Fibroblast of gingiva (primary cell): ENCODE results near the gene DLG4.
"Not testable (repeated sequence)": the region's sequence is repeated elsewhere in the genome, so short reads cannot be mapped to it uniquely, and the experiment has no call there.

Experiments
- DNase-seq: peaks from one replicate; pipeline ENCODE4 v3.0.0-alpha.2; 2011; ENCODE audit warnings: low read depth

The DLG4 gene

DNA sequence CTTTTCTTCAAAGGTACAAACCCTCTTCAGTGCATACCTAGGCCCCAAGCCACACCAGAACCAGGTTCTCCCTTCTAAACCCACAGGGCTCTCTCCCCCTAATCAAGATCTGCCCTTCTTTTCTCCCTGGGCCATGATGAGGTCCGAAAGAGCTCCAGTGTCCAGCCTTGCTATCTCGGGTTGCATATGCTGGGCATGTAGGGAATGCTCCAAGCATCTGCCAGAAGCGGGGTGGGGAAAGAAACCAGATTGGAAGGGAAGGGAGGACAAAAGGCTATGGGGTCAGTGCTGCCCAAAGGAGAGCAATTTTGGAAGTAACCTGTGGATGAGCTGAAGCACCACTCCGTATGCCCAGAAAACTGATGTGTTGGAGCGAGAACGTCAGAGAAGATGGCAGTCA lies 29.6 kb upstream of the DLG4 start:
- DNase-seq, result no peak

- DNase-seq, result no peak
Observed at GRCh38 chr17:7248796-7249195, 29.2 kb upstream of the DLG4 start.

DNA sequence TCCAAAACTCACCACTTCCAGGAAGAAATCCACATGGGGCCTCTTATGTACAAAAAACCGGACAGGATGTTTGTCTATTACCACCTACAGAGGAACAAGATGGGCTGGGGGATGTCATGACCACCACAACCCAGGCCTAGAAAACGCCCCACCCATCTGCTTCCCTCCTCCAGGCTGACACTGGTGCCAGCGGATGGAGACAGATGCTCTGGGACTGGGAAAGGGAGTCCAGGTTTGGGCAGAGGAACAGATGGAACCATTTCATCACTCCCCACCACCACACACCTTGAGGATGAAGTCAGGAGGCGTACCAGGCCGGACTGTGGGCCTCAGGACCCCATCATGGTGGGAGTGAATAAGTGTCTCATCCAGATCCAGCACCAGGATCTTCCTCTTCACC lies 27.1 kb upstream of the DLG4 start:
- no peak for DNase-seq

DNA sequence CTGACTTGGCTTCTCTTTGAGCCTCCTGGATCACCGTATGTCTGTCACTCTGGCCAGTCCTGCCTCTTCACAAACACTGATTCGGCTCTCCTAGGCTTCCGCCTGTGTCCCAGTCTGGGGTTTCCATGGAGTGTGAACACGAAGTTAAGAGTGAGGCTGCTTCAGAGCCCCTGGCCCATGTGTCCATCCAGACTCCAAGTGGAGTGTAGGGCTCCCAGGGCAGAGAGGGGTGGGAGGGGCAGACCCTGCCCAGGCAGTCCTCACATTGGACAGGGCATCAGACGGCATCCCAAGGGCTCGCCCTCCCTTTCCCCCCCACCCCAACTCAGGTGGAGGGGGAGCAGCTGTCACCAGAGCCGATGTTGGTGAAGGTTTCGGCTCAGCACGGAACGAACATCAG lies 24.2 kb upstream of the DLG4 start:
- DNase-seq, result not testable (repeated sequence)

- DNase-seq, result no peak
Observed at GRCh38 chr17:7243453-7243729, 23.8 kb upstream of the DLG4 start.

DNA sequence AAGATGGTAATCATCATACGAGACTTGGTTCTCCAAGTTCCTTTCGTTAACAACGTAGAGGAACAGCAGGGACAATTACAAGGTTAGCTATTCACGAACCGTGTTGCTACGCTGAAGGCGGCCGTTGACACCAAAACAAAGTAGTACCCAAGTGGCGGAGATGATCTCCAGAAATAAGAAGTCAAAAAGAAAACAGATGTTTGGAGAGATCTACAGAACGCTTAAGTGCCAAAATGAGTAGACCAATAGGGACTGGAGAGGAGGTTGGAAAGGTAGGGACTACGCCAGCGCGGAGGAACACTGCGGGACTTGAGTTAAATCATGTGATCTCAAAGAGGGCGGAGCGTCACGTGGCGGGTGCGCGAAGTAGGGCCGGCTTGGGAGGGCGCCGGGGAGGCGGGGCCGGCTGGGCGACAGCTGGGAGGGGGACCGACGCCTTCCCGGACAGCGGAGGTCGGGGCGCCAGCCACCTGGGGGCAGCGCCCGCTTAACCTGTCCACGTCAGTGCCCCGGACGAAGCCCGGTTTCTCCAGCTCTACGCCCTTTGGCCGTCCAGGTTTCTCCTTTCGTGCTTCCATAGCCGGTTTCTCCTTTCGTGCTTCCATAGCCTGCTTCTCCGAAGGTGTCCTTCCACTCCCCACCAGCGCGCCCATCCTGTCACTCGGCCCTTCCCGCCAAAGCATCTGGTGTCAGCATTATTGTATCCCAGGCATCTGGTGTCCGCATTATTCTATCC lies 23.2 kb upstream of the DLG4 start:
- peak; percentile 98 for DNase-seq

GRCh38 chr17:7241783-7242716 lies 22.4 kb upstream of the DLG4 start, which contains the start of gene GABARAP:
TSS of gene GABARAP (minus strand) at chr17:7242449. CDS start at chr17:7242330, 119 bp downstream.
- peak; percentile 93 for DNase-seq

DNA sequence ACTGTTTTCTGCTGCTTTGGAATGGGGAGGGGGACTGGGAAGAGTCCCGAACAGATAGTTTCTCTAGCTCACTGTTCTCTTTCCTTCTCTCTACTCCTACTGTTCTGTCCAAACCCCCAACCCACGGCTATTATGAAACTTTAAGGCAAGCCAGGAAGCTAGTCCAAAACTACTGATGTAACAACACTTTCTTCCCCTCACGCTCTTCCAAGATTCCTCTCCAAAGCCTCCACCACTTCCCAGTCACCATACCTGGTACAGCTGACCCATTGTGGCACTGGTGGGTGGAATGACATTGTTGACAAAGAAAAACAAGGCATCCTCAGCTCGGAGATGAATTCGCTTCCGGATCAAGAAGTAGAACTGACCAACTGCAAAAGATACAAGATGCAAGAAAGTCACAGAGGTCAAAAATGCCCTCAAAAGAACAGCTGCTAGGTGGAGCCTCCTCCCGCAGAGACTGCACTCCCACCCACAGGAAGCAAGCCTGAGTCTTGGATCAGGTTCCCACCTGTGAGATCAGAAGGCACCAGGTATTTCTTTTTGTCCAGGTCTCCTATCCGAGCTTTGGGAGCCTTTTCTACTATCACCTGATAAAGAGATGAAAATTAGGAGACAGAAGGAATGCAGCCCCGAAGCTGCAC lies 21.6 kb upstream of the DLG4 start:
- no peak for DNase-seq

DNA sequence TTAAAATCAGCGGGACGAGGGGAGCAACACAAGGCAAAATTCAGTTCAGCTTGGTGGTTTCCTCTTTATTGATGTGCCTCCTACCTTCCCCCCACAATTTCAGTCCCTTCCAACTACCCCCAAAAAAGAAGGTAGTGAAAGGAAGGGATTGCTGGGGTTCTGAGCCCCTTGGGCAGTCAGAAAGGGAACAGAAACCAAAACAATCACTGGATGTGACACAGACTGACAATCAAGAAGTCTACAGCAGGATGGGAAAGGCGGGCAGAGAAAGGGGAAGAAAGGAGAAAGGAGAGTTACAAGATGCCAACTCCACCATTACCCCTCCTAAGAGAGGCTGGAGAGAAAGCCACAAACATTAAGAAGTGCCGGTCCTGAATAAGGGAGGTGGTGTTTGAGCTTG lies 20.7 kb upstream of the DLG4 start:
- DNase-seq, result no peak

DNA sequence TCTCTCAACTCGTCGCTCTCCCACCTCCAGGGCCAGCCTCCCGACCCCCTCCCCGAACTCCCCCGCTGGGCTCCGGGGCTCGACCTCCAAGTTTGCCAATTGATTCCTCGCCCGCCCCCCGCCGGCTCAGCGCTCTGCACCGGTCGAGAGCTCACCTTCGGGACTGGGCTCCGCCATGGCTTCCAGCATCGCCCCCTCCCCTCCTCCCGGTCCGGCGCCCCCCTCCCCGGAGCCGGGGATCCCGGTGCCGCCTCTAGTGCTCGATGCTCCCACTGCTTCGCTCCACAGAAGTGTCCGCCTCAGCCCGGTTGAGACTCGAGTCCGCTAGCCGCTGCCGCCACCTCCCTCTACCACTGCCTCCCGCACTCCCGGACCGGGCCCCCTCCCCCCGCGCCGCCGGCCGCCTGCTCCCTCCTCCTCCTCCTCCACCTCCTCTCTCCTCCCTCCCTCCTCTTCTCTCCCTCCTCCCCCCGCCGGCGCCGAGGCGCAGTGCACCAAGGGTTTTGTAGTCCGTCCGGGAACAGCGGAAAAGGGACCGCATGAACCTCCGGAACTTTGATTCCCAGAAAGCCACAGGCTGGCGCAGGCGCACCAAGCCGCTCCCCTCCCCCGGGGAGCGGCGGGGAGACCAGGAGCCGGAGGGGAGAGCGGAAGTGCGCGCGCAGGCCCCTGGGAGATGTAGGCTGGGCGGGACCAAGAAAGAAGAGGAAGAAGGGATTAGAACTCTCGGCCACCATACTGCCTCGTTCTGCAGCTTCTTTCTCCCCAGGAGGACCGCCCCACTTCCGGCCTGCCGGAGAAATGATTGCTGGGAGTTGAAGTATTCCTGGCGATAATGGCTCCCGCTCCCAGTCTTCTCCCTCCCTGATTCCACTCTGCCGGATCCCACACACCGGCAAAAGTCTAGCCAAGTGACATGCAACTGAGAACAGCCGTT lies 19.7 kb upstream of the DLG4 start, which contains the start of gene PHF23:
TSS of gene PHF23 (minus strand) at position 367 of the 937 bp plus-strand sequence. CDS start at position 189, 178 bp downstream.
- peak; percentile 99 for DNase-seq

GRCh38 chr17:7238420-7239090 lies 18.9 kb upstream of the DLG4 start:
- peak; percentile 40 for DNase-seq

GRCh38 chr17:7237761-7238419 lies 18.3 kb upstream of the DLG4 start:
- peak; percentile 64 for DNase-seq

DNA sequence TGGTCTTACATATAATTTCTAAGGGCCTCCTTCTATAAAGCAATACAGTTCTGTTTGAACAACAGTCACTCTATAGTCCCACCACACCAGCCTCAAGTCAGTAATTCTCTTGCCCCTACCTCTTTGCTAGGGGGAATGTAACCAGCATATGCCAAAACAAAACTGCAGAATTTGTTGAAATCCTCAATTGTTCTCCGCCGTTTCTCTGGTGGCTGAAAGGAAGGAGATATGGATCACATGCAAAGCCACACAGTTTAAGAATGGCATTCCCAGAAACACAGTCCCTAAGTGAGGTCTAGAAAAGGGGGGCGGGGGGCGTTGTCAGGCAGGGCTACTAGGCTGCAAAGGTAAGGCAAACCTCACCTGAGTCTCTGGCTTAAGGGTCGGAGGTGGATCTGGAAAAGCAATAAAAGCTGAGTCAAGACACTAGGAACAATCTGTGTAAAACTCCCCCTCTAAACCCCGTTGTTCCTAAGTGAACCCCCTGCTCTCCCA lies 17.7 kb upstream of the DLG4 start:
- no peak for DNase-seq

DNA sequence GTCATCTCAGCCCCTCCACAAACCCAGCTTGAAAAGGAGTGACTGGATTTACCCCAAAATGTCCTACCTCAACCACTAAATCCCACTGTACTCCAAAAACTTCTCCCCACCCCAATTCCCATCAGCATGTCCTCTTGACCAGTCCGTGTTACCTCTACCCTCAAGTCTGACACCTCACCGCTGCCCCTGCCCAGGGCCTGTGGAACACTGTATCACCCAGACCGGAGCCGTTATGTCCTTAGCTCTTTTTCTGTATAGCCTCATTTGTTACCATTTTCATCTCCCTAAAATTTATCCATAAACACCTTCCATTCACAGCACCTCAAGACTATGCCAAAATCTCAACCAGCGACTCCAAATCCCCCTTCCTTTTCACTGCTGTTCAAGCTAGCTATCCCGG lies 17.2 kb upstream of the DLG4 start:
- DNase-seq, result no peak

GRCh38 chr17:7235693-7236665 lies 16.3 kb upstream of the DLG4 start:
- no peak for DNase-seq

- peak; percentile 95 for DNase-seq
Observed at GRCh38 chr17:7234083-7234951, 14.7 kb upstream of the DLG4 start, which contains the start of gene DVL2. TSS of gene DVL2 (minus strand) at chr17:7234517. CDS start at chr17:7234262, 255 bp downstream.

- DNase-seq, result no peak
Observed at GRCh38 chr17:7233701-7234082, 14.1 kb upstream of the DLG4 start.

GRCh38 chr17:7232114-7232513 lies 12.5 kb upstream of the DLG4 start:
- no peak for DNase-seq
